ENCODE measurements around the gene OR2G3.

OR2G3 gene

DNA sequence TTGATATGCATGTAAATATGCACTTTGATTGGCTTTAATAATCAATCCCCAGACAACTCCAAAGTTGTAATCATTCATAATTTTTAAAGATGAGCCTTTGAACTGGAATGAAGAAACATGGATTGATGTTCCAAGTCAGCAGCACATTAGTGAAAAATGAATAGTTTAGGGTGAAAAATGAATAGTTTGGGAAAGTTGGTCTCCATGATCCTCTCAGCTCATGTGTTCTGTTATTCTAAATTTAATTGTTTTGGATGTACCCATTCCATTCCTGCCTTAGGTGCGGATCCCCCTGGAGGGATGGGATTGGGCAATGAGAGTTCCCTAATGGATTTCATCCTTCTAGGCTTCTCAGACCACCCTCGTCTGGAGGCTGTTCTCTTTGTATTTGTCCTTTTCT is at the start of gene OR2G3:
TSS of gene OR2G3 (plus strand) at position 301 of the 400 bp plus-strand sequence. CDS start at position 301, 0 bp downstream.
- H3K4me3 ChIP-seq (ENCODE audit: low read depth in 1 of 2, low read length in 2 of 2) = no peak within 1 kb of the TSS
- H3K36me3 ChIP-seq (ENCODE audit: control insufficient read depth in 1 of 2, insufficient read depth in 2 of 2, low read length in 2 of 2) = no peaks in the 10 kb centered on the region
- no peaks in the 10 kb centered on the region for H3K9me3 ChIP-seq (ENCODE audit: control insufficient read depth in 1 of 2, low read length in 2 of 2)
- H3K4me1 ChIP-seq (ENCODE audit: control insufficient read depth in 1 of 2, insufficient read depth in 2 of 2, low read length in 2 of 2) = no peaks in the 10 kb centered on the region
- no peaks in the 10 kb centered on the region for H3K27me3 ChIP-seq (ENCODE audit: low read depth, low read length)
- H3K27ac ChIP-seq (ENCODE audit: low read length) = no peak within 1 kb of the TSS

DNA sequence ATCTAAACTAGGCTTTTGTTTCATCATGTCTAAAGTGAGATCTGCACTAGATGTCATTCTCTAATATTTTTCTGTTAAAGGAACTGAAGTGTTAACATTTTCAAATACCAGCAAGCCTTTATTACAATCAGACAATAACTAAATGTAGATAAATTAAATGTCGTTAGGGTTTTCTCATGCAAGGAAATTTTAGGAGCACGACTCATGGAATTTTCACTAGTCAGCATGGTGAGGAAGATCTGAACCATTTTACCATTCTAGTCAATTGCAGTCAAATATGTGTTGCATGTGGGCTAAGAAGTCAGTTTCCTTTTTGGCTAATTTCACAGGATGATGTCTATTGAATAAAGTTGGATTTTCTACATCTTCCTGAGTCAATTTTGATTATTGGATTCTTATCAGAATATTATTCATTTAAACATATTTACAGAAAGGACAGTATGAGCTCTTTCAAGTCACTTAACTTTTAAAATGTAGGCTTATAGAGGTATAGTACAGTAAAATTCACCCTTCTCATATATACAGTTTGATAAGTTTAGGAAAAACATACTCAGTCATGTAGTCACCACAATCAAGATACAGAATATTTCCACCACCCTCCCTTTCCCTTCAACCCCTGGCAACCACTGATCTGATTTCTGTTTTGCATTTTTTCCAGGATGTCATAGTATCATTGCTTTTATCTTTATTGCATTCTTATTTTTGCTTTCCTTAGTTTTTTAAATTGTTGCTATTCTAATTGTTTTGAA is 47.3 kb upstream of the OR2G3 start:
- Histone ChIP-seq H3K4me3 (ENCODE audit: low read depth in 1 of 2, low read length in 2 of 2) (no peak overlapping the region), H3K27ac (ENCODE audit: low read length) (no peak overlapping the region), H3K27me3 (ENCODE audit: low read depth, low read length) (no peaks in the 10 kb centered on the region), H3K36me3 (ENCODE audit: control insufficient read depth in 1 of 2, insufficient read depth in 2 of 2, low read length in 2 of 2) (no peaks in the 10 kb centered on the region), H3K4me1 (ENCODE audit: control insufficient read depth in 1 of 2, insufficient read depth in 2 of 2, low read length in 2 of 2) (no peaks in the 10 kb centered on the region), H3K9me3 (ENCODE audit: control insufficient read depth in 1 of 2, low read length in 2 of 2) (no peaks in the 10 kb centered on the region)

GRCh38 chr1:247561711-247562110 is 43.7 kb upstream of the OR2G3 start:
- H3K27me3 ChIP-seq (ENCODE audit: low read depth, low read length) = no peaks in the 10 kb centered on the region
- no peaks in the 10 kb centered on the region for H3K9me3 ChIP-seq (ENCODE audit: control insufficient read depth in 1 of 2, low read length in 2 of 2)
- H3K4me3 ChIP-seq (ENCODE audit: low read depth in 1 of 2, low read length in 2 of 2) = no peak overlapping the region
- no peaks in the 10 kb centered on the region for H3K4me1 ChIP-seq (ENCODE audit: control insufficient read depth in 1 of 2, insufficient read depth in 2 of 2, low read length in 2 of 2)
- no peaks in the 10 kb centered on the region for H3K36me3 ChIP-seq (ENCODE audit: control insufficient read depth in 1 of 2, insufficient read depth in 2 of 2, low read length in 2 of 2)
- no peak overlapping the region for H3K27ac ChIP-seq (ENCODE audit: low read length)

DNA sequence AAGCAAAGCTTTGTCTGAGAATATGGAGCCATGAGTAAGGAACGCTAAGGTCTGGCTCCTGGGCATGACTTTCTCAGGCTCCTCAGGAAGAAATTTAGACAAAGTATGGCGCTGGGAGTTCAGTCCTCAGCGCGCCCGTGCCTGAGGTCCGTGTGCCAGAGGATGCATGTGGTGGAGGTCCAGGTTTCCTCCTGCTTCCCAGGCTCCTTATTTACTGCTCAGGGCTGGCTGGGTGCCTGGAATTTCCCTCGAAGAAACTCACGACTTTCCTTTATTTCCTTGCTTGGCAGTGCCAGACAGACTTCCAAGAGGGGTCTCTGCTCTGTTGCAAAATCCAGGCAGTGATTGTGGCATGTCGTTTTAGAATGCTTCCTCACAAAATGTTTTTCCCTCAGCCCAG is 43.2 kb upstream of the OR2G3 start:
- H3K27me3 ChIP-seq (ENCODE audit: low read depth, low read length) = no peaks in the 10 kb centered on the region
- no peaks in the 10 kb centered on the region for H3K4me1 ChIP-seq (ENCODE audit: control insufficient read depth in 1 of 2, insufficient read depth in 2 of 2, low read length in 2 of 2)
- H3K4me3 ChIP-seq (ENCODE audit: low read depth in 1 of 2, low read length in 2 of 2) = no peak overlapping the region
- H3K9me3 ChIP-seq (ENCODE audit: control insufficient read depth in 1 of 2, low read length in 2 of 2) = no peaks in the 10 kb centered on the region
- no peaks in the 10 kb centered on the region for H3K36me3 ChIP-seq (ENCODE audit: control insufficient read depth in 1 of 2, insufficient read depth in 2 of 2, low read length in 2 of 2)
- H3K27ac ChIP-seq (ENCODE audit: low read length) = no peak overlapping the region

DNA sequence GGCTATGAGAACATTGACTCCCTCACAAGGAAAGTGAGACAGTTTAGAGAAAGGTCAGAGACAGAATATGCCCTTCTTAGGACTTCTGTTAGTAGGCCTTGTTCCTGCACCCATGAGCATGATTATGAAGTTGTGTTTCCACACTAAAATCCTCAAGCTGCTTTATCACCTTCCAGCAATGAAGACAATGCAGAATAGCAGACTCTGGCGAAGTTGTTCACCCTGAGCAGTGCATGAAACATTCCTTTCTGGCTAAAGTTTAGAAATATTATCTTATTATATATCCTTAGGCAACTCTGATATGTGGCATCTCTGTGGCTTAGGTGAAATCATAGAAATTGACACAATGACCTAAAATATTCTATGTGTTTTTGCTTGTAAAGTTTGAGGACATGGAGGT is 31.1 kb upstream of the OR2G3 start:
- Histone ChIP-seq H3K36me3 (ENCODE audit: control insufficient read depth in 1 of 2, insufficient read depth in 2 of 2, low read length in 2 of 2) (no peaks in the 10 kb centered on the region), H3K27ac (ENCODE audit: low read length) (no peak overlapping the region), H3K4me1 (ENCODE audit: control insufficient read depth in 1 of 2, insufficient read depth in 2 of 2, low read length in 2 of 2) (no peaks in the 10 kb centered on the region), H3K9me3 (ENCODE audit: control insufficient read depth in 1 of 2, low read length in 2 of 2) (no peaks in the 10 kb centered on the region), H3K4me3 (ENCODE audit: low read depth in 1 of 2, low read length in 2 of 2) (no peak overlapping the region), H3K27me3 (ENCODE audit: low read depth, low read length) (no peaks in the 10 kb centered on the region)

- H3K9me3 ChIP-seq (ENCODE audit: control insufficient read depth in 1 of 2, low read length in 2 of 2) = no peaks in the 10 kb centered on the region
- no peaks in the 10 kb centered on the region for H3K27me3 ChIP-seq (ENCODE audit: low read depth, low read length)
- H3K27ac ChIP-seq (ENCODE audit: low read length) = no peak overlapping the region
- no peak overlapping the region for H3K4me3 ChIP-seq (ENCODE audit: low read depth in 1 of 2, low read length in 2 of 2)
- H3K36me3 ChIP-seq (ENCODE audit: control insufficient read depth in 1 of 2, insufficient read depth in 2 of 2, low read length in 2 of 2) = no peaks in the 10 kb centered on the region
- H3K4me1 ChIP-seq (ENCODE audit: control insufficient read depth in 1 of 2, insufficient read depth in 2 of 2, low read length in 2 of 2) = no peaks in the 10 kb centered on the region
Measured at GRCh38 chr1:247574664-247575063, 30.7 kb upstream of the OR2G3 start.

- Histone ChIP-seq H3K27me3 (ENCODE audit: low read depth, low read length) (no peaks in the 10 kb centered on the region), H3K4me1 (ENCODE audit: control insufficient read depth in 1 of 2, insufficient read depth in 2 of 2, low read length in 2 of 2) (no peaks in the 10 kb centered on the region), H3K27ac (ENCODE audit: low read length) (no peak overlapping the region), H3K4me3 (ENCODE audit: low read depth in 1 of 2, low read length in 2 of 2) (no peak overlapping the region), H3K9me3 (ENCODE audit: control insufficient read depth in 1 of 2, low read length in 2 of 2) (no peaks in the 10 kb centered on the region), H3K36me3 (ENCODE audit: control insufficient read depth in 1 of 2, insufficient read depth in 2 of 2, low read length in 2 of 2) (no peaks in the 10 kb centered on the region)
Measured at GRCh38 chr1:247576514-247576913, 28.9 kb upstream of the OR2G3 start.

GRCh38 chr1:247578946-247579460 is 26.4 kb upstream of the OR2G3 start:
- Histone ChIP-seq H3K4me3 (ENCODE audit: low read depth in 1 of 2, low read length in 2 of 2) (no peak overlapping the region), H3K27ac (ENCODE audit: low read length) (no peak overlapping the region), H3K9me3 (ENCODE audit: control insufficient read depth in 1 of 2, low read length in 2 of 2) (no peaks in the 10 kb centered on the region), H3K27me3 (ENCODE audit: low read depth, low read length) (no peaks in the 10 kb centered on the region), H3K4me1 (ENCODE audit: control insufficient read depth in 1 of 2, insufficient read depth in 2 of 2, low read length in 2 of 2) (no peaks in the 10 kb centered on the region), H3K36me3 (ENCODE audit: control insufficient read depth in 1 of 2, insufficient read depth in 2 of 2, low read length in 2 of 2) (no peaks in the 10 kb centered on the region)

DNA sequence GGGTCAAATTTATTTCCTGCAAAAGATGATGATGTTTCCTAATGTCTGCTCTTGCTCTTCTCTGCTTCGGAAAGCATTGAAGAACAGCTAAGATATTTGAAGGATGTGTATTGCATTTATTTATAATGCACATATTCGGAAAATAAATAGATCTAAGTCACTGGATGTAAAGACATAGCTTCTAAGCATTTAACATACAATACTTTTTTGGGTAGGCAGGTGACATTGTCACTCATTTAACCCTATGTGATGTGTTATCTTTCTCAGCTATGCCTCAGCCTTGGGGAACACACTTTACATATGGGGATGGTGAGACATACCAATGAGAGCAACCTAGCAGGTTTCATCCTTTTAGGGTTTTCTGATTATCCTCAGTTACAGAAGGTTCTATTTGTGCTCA is 17.3 kb upstream of the OR2G3 start, which contains the start of gene OR2G2:
TSS of gene OR2G2 (plus strand) at position 301 of the 400 bp plus-strand sequence. CDS start at position 301, 0 bp downstream.
- Histone ChIP-seq H3K27ac (ENCODE audit: low read length) (no peak within 1 kb of the TSS), H3K4me3 (ENCODE audit: low read depth in 1 of 2, low read length in 2 of 2) (no peak within 1 kb of the TSS), H3K36me3 (ENCODE audit: control insufficient read depth in 1 of 2, insufficient read depth in 2 of 2, low read length in 2 of 2) (no peaks in the 10 kb centered on the region), H3K27me3 (ENCODE audit: low read depth, low read length) (no peaks in the 10 kb centered on the region), H3K9me3 (ENCODE audit: control insufficient read depth in 1 of 2, low read length in 2 of 2) (peaks cover 0 to 2% of the 10 kb centered on the region in 2 donors), H3K4me1 (ENCODE audit: control insufficient read depth in 1 of 2, insufficient read depth in 2 of 2, low read length in 2 of 2) (no peaks in the 10 kb centered on the region)

- Histone ChIP-seq H3K9me3 (ENCODE audit: control insufficient read depth in 1 of 2, low read length in 2 of 2) (peaks cover 0 to 2% of the 10 kb centered on the region in 2 donors), H3K4me1 (ENCODE audit: control insufficient read depth in 1 of 2, insufficient read depth in 2 of 2, low read length in 2 of 2) (no peaks in the 10 kb centered on the region), H3K27me3 (ENCODE audit: low read depth, low read length) (no peaks in the 10 kb centered on the region), H3K4me3 (ENCODE audit: low read depth in 1 of 2, low read length in 2 of 2) (no peak overlapping the region), H3K27ac (ENCODE audit: low read length) (no peak overlapping the region), H3K36me3 (ENCODE audit: control insufficient read depth in 1 of 2, insufficient read depth in 2 of 2, low read length in 2 of 2) (no peaks in the 10 kb centered on the region)
Measured at GRCh38 chr1:247613405-247613804, 8.0 kb downstream of the OR2G3 start.

- Histone ChIP-seq H3K9me3 (ENCODE audit: control insufficient read depth in 1 of 2, low read length in 2 of 2) (peaks cover 0 to 2% of the 10 kb centered on the region in 2 donors), H3K36me3 (ENCODE audit: control insufficient read depth in 1 of 2, insufficient read depth in 2 of 2, low read length in 2 of 2) (no peaks in the 10 kb centered on the region), H3K4me3 (ENCODE audit: low read depth in 1 of 2, low read length in 2 of 2) (no peak overlapping the region), H3K27ac (ENCODE audit: low read length) (no peak overlapping the region), H3K27me3 (ENCODE audit: low read depth, low read length) (no peaks in the 10 kb centered on the region), H3K4me1 (ENCODE audit: control insufficient read depth in 1 of 2, insufficient read depth in 2 of 2, low read length in 2 of 2) (no peaks in the 10 kb centered on the region)
Measured at GRCh38 chr1:247614625-247615024, 9.2 kb downstream of the OR2G3 start.

DNA sequence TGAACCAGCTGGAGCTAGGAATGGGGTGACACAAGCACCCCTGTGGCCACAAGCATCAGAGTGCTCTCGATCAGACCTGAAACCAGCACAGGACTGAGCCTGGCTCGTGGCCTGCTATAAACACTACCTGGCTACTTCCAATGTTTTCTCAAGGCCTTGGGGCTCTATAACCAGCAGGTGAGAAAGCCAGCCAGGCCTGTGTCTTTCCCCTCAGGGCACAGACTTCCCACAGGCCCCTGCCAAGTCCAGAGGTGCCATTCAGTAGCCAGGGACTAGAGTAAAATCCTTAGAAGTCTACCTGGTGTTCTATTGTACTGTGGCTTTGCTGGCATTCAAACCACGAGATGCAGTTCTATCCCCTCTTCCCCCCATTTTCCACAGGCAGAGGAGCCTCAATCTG is 22.6 kb downstream of the OR2G3 start:
- Histone ChIP-seq H3K9me3 (ENCODE audit: control insufficient read depth in 1 of 2, low read length in 2 of 2) (no peaks in the 10 kb centered on the region), H3K27ac (ENCODE audit: low read length) (no peak overlapping the region), H3K4me1 (ENCODE audit: control insufficient read depth in 1 of 2, insufficient read depth in 2 of 2, low read length in 2 of 2) (no peaks in the 10 kb centered on the region), H3K4me3 (ENCODE audit: low read depth in 1 of 2, low read length in 2 of 2) (no peak overlapping the region), H3K27me3 (ENCODE audit: low read depth, low read length) (no peaks in the 10 kb centered on the region), H3K36me3 (ENCODE audit: control insufficient read depth in 1 of 2, insufficient read depth in 2 of 2, low read length in 2 of 2) (no peaks in the 10 kb centered on the region)

All from muscle layer of duodenum (tissue), 2 donors.